GM23338 (cell line): ENCODE data around the gene DHX32. TPM values are rescaled to one million over a fixed set of nuclear protein-coding genes. Genes with fewer than 3 reads are reported as not detected.

Experiments
- ATAC-seq: fragments of 200-7000 bp; cut with Tn5 transposase; 3 replicates; pipeline ENCODE4 v1.9.1; 2020
- DNase-seq: peaks from one replicate; pipeline ENCODE4 v3.0.0-alpha.2; 2015; ENCODE audit warnings: low spot score
- H2AFZ ChIP-seq: fragments of 200-600 bp; sonication (generic); 2 replicates; pipeline ENCODE4 v1.8.0; 2016; ENCODE audit warnings: antibody characterized with exemption, mild to moderate bottlenecking, moderate library complexity
- H3F3A ChIP-seq: fragments of 200-600 bp; sonication (generic); replicated peaks from 2 replicates; pipeline ENCODE4 v1.8.0; 2017; ENCODE audit warnings: antibody characterized with exemption, mixed run types, low read depth
- H3K27ac ChIP-seq: fragments of 200-600 bp; sonication (generic); 2 replicates; pipeline ENCODE4 v1.6.1; 2016; ENCODE audit warnings: low read depth
- H3K27me3 ChIP-seq: fragments of 200-600 bp; sonication (generic); 2 replicates; pipeline ENCODE4 v1.8.0; 2016; ENCODE audit warnings: mild to moderate bottlenecking, mixed run types, moderate library complexity; ENCODE audit not compliant: insufficient read depth
- H3K36me3 ChIP-seq: fragments of 200-600 bp; sonication (generic); 2 replicates; pipeline ENCODE4 v1.8.0; 2016; ENCODE audit warnings: mild to moderate bottlenecking; ENCODE audit not compliant: insufficient read depth
- H3K4me1 ChIP-seq: fragments of 200-600 bp; sonication (generic); 2 replicates; pipeline ENCODE4 v1.8.0; 2016; ENCODE audit warnings: mild to moderate bottlenecking, moderate library complexity; ENCODE audit not compliant: insufficient read depth
- H3K4me2 ChIP-seq: fragments of 200-600 bp; sonication (generic); 2 replicates; pipeline ENCODE4 v1.7.1; 2017; ENCODE audit warnings: mixed run types
- H3K4me3 ChIP-seq: fragments of 200-600 bp; sonication (generic); 2 replicates; pipeline ENCODE4 v1.6.1; 2016; ENCODE audit warnings: mixed run types
- H3K79me2 ChIP-seq: fragments of 200-600 bp; sonication (generic); replicated peaks from 2 replicates; pipeline ENCODE4 v1.8.0; 2017; ENCODE audit warnings: mild to moderate bottlenecking; ENCODE audit not compliant: insufficient read depth
- H3K9me2 ChIP-seq: fragments of 200-600 bp; sonication (generic); 2 replicates; pipeline ENCODE4 v1.8.0; 2017; ENCODE audit not compliant: insufficient read depth
- H4K20me1 ChIP-seq: fragments of 200-600 bp; sonication (generic); replicated peaks from 2 replicates; pipeline ENCODE4 v1.8.0; 2017; ENCODE audit warnings: mild to moderate bottlenecking; ENCODE audit not compliant: insufficient read depth
- H3K27ac Mint-ChIP-seq: 2 replicates; pipeline ENCODE4 v1.8.0; 2020; ENCODE audit warnings: inconsistent platforms, mild to moderate bottlenecking, moderate library complexity, mixed read lengths
- H3K27me3 Mint-ChIP-seq: 3 replicates; pipeline ENCODE4 v1.8.0; 2022; ENCODE audit warnings: low read depth, mild to moderate bottlenecking, moderate library complexity, mixed read lengths, inconsistent platforms; ENCODE audit not compliant: insufficient read depth, poor library complexity
- H3K36me3 Mint-ChIP-seq: 3 replicates; pipeline ENCODE4 v1.8.0; 2021; ENCODE audit warnings: low read depth, mild to moderate bottlenecking, inconsistent platforms, moderate library complexity, mixed read lengths
- H3K4me1 Mint-ChIP-seq: 3 replicates; pipeline ENCODE4 v1.8.0; 2020; ENCODE audit warnings: mild to moderate bottlenecking, inconsistent platforms, mixed read lengths
- H3K4me3 Mint-ChIP-seq: 3 replicates; pipeline ENCODE4 v1.8.0; 2021; ENCODE audit warnings: moderate library complexity, mild to moderate bottlenecking, inconsistent platforms, mixed read lengths
- H3K9me3 Mint-ChIP-seq: 3 replicates; pipeline ENCODE4 v1.8.0; 2020; ENCODE audit warnings: moderate library complexity, mild to moderate bottlenecking, inconsistent platforms, mixed read lengths
- CREB1 ChIP-seq: fragments of 250-450 bp; sonication (Bioruptor Pico); IDR thresholded peaks from 2 replicates; pipeline ENCODE4 v1.5.0; 2020; ENCODE audit warnings: low read depth, mild to moderate bottlenecking, moderate library complexity
- ETS1 ChIP-seq: IDR thresholded peaks from 2 replicates; pipeline ENCODE4 v1.6.1; 2016; ENCODE audit warnings: antibody characterized with exemption
- EZH2 ChIP-seq: fragments of 200-600 bp; sonication (generic); IDR thresholded peaks from one replicate; pipeline ENCODE4 v1.8.0; 2017; ENCODE audit warnings: antibody characterized with exemption, mild to moderate bottlenecking, low read depth; ENCODE audit not compliant: unreplicated experiment
- EZH2phosphoT487 ChIP-seq: fragments of 200-600 bp; sonication (generic); IDR thresholded peaks from one replicate; pipeline ENCODE4 v1.8.1; 2018; ENCODE audit warnings: antibody characterized with exemption; ENCODE audit not compliant: unreplicated experiment
- POLR2AphosphoS5 ChIP-seq: IDR thresholded peaks from 2 replicates; pipeline ENCODE4 v1.6.1; 2016; ENCODE audit warnings: antibody characterized with exemption, low read depth
- REST ChIP-seq: IDR thresholded peaks from one replicate; pipeline ENCODE4 v1.6.1; 2018; ENCODE audit warnings: antibody characterized with exemption; ENCODE audit not compliant: unreplicated experiment
- STAT1 ChIP-seq: IDR thresholded peaks from one replicate; pipeline ENCODE4 v1.6.1; 2016; ENCODE audit warnings: antibody characterized with exemption; ENCODE audit not compliant: unreplicated experiment
- ZNF114 ChIP-seq: fragments of 250-450 bp; sonication (Bioruptor Pico); IDR thresholded peaks from 2 replicates; pipeline ENCODE4 v1.5.0; 2020; ENCODE audit warnings: mild to moderate bottlenecking, moderate library complexity
- ZNF462 ChIP-seq: fragments of 250-450 bp; sonication (Bioruptor Pico); IDR thresholded peaks from 2 replicates; pipeline ENCODE4 v1.5.0; 2020; ENCODE audit warnings: mild to moderate bottlenecking, moderate library complexity
- polyA plus RNA-seq: library from polyadenylated mRNA; unstranded; fragments of >200 nt; fragmentation: Nextera tagmentation; extraction: Ambion mirVana; gene quantifications from 2 replicates; pipeline ENCODE4 v1.2.1, GENCODE V29; 2016
- total RNA-seq: library from RNA; depleted of rRNA; stranded (reverse); fragments of >200 nt; shearing (Covaris generic); gene quantifications from 2 replicates; pipeline ENCODE4 v1.2.3, GENCODE V29; 2014

Gene DHX32
- total and polyA plus RNA-seq, 2 experiments from 2014 or later: 9.5 to 21.6 TPM

- Histone ChIP-seq H3K4me3 (no peak overlapping the region), H3K9me2 (peaks cover 5% of the 10 kb centered on the region; the same call in 1 of the 2 replicates), H2AFZ (no peak overlapping the region), H3K79me2 (no peaks in the 10 kb centered on the region), H3F3A (no peaks in the 10 kb centered on the region), H3K36me3 (no peaks in the 10 kb centered on the region; the same call in 1 of the 2 replicates), H3K27ac (no peak overlapping the region), H4K20me1 (no peaks in the 10 kb centered on the region; the same call in 1 of the 2 replicates), H3K4me2 (no peak overlapping the region), H3K4me1 (no peaks in the 10 kb centered on the region), H3K27me3 (no peaks in the 10 kb centered on the region)
- H3K27me3 Mint-ChIP-seq: peaks cover 4% of the 10 kb centered on the region
- peaks cover 8% of the 10 kb centered on the region for H3K4me1 Mint-ChIP-seq
- H3K4me3 Mint-ChIP-seq: no peak overlapping the region
- peaks cover 41% of the 10 kb centered on the region for H3K36me3 Mint-ChIP-seq
- no peak overlapping the region for H3K27ac Mint-ChIP-seq
- TF ChIP-seq EZH2phosphoT487 (no peak), ETS1 (no peak), STAT1 (no peak), EZH2 (no peak), ZNF462 (CRISPR knock-in tag) (no peak), CREB1 (CRISPR knock-in tag) (no peak), REST (no peak), ZNF114 (CRISPR knock-in tag) (no peak), POLR2AphosphoS5 (no peak)
- ATAC-seq: no peak
- no peak for DNase-seq
- H3K9me3 Mint-ChIP-seq: no peaks in the 10 kb centered on the region
Observed at GRCh38 chr10:125808047-125808446, 73.0 kb downstream of the DHX32 start.
